GM23338 (cell line): ENCODE measurements around the gene SLFN12L. TPM values are rescaled to one million over a fixed set of nuclear protein-coding genes. Genes with fewer than 3 reads are reported as not detected.

ENCODE experiments used
- ATAC-seq: fragments of 200-7000 bp; cut with Tn5 transposase; 3 replicates; pipeline ENCODE4 v1.9.1; 2020
- DNase-seq: peaks from one replicate; pipeline ENCODE4 v3.0.0-alpha.2; 2015; ENCODE audit warnings: low spot score
- H2AFZ ChIP-seq: fragments of 200-600 bp; sonication (generic); 2 replicates; pipeline ENCODE4 v1.8.0; 2016; ENCODE audit warnings: antibody characterized with exemption, mild to moderate bottlenecking, moderate library complexity
- H3F3A ChIP-seq: fragments of 200-600 bp; sonication (generic); replicated peaks from 2 replicates; pipeline ENCODE4 v1.8.0; 2017; ENCODE audit warnings: antibody characterized with exemption, mixed run types, low read depth
- H3K27ac ChIP-seq: fragments of 200-600 bp; sonication (generic); 2 replicates; pipeline ENCODE4 v1.6.1; 2016; ENCODE audit warnings: low read depth
- H3K27me3 ChIP-seq: fragments of 200-600 bp; sonication (generic); 2 replicates; pipeline ENCODE4 v1.8.0; 2016; ENCODE audit warnings: mild to moderate bottlenecking, mixed run types, moderate library complexity; ENCODE audit not compliant: insufficient read depth
- H3K36me3 ChIP-seq: fragments of 200-600 bp; sonication (generic); 2 replicates; pipeline ENCODE4 v1.8.0; 2016; ENCODE audit warnings: mild to moderate bottlenecking; ENCODE audit not compliant: insufficient read depth
- H3K4me1 ChIP-seq: fragments of 200-600 bp; sonication (generic); 2 replicates; pipeline ENCODE4 v1.8.0; 2016; ENCODE audit warnings: mild to moderate bottlenecking, moderate library complexity; ENCODE audit not compliant: insufficient read depth
- H3K4me2 ChIP-seq: fragments of 200-600 bp; sonication (generic); 2 replicates; pipeline ENCODE4 v1.7.1; 2017; ENCODE audit warnings: mixed run types
- H3K4me3 ChIP-seq: fragments of 200-600 bp; sonication (generic); 2 replicates; pipeline ENCODE4 v1.6.1; 2016; ENCODE audit warnings: mixed run types
- H3K79me2 ChIP-seq: fragments of 200-600 bp; sonication (generic); replicated peaks from 2 replicates; pipeline ENCODE4 v1.8.0; 2017; ENCODE audit warnings: mild to moderate bottlenecking; ENCODE audit not compliant: insufficient read depth
- H3K9me2 ChIP-seq: fragments of 200-600 bp; sonication (generic); 2 replicates; pipeline ENCODE4 v1.8.0; 2017; ENCODE audit not compliant: insufficient read depth
- H4K20me1 ChIP-seq: fragments of 200-600 bp; sonication (generic); replicated peaks from 2 replicates; pipeline ENCODE4 v1.8.0; 2017; ENCODE audit warnings: mild to moderate bottlenecking; ENCODE audit not compliant: insufficient read depth
- H3K27ac Mint-ChIP-seq: 2 replicates; pipeline ENCODE4 v1.8.0; 2020; ENCODE audit warnings: inconsistent platforms, mild to moderate bottlenecking, moderate library complexity, mixed read lengths
- H3K27me3 Mint-ChIP-seq: 3 replicates; pipeline ENCODE4 v1.8.0; 2022; ENCODE audit warnings: low read depth, mild to moderate bottlenecking, moderate library complexity, mixed read lengths, inconsistent platforms; ENCODE audit not compliant: insufficient read depth, poor library complexity
- H3K36me3 Mint-ChIP-seq: 3 replicates; pipeline ENCODE4 v1.8.0; 2021; ENCODE audit warnings: low read depth, mild to moderate bottlenecking, inconsistent platforms, moderate library complexity, mixed read lengths
- H3K4me1 Mint-ChIP-seq: 3 replicates; pipeline ENCODE4 v1.8.0; 2020; ENCODE audit warnings: mild to moderate bottlenecking, inconsistent platforms, mixed read lengths
- H3K4me3 Mint-ChIP-seq: 3 replicates; pipeline ENCODE4 v1.8.0; 2021; ENCODE audit warnings: moderate library complexity, mild to moderate bottlenecking, inconsistent platforms, mixed read lengths
- H3K9me3 Mint-ChIP-seq: 3 replicates; pipeline ENCODE4 v1.8.0; 2020; ENCODE audit warnings: moderate library complexity, mild to moderate bottlenecking, inconsistent platforms, mixed read lengths
- CREB1 ChIP-seq: fragments of 250-450 bp; sonication (Bioruptor Pico); IDR thresholded peaks from 2 replicates; pipeline ENCODE4 v1.5.0; 2020; ENCODE audit warnings: low read depth, mild to moderate bottlenecking, moderate library complexity
- CTCF ChIP-seq, 2 experiments: fragments of 200-600 bp in 1 of 2; sonication (generic) in 1 of 2; conservative IDR thresholded peaks; 2 replicates each; pipeline versions ENCODE4 v1.5.1 to v1.6.1; 2016 to 2017; ENCODE audit warnings: antibody characterized with exemption in 2 of 2, low read depth in 2 of 2, mild to moderate bottlenecking in 2 of 2, moderate library complexity in 1 of 2
- JUNB ChIP-seq: IDR thresholded peaks from one replicate; pipeline ENCODE4 v1.6.1; 2016; ENCODE audit warnings: antibody characterized with exemption; ENCODE audit not compliant: unreplicated experiment
- POLR2AphosphoS5 ChIP-seq: IDR thresholded peaks from 2 replicates; pipeline ENCODE4 v1.6.1; 2016; ENCODE audit warnings: antibody characterized with exemption, low read depth
- ZNF114 ChIP-seq: fragments of 250-450 bp; sonication (Bioruptor Pico); IDR thresholded peaks from 2 replicates; pipeline ENCODE4 v1.5.0; 2020; ENCODE audit warnings: mild to moderate bottlenecking, moderate library complexity
- ZNF462 ChIP-seq: fragments of 250-450 bp; sonication (Bioruptor Pico); IDR thresholded peaks from 2 replicates; pipeline ENCODE4 v1.5.0; 2020; ENCODE audit warnings: mild to moderate bottlenecking, moderate library complexity
- polyA plus RNA-seq: library from polyadenylated mRNA; unstranded; fragments of >200 nt; fragmentation: Nextera tagmentation; extraction: Ambion mirVana; gene quantifications from 2 replicates; pipeline ENCODE4 v1.2.1, GENCODE V29; 2016
- total RNA-seq: library from RNA; depleted of rRNA; stranded (reverse); fragments of >200 nt; shearing (Covaris generic); gene quantifications from 2 replicates; pipeline ENCODE4 v1.2.3, GENCODE V29; 2014

Gene SLFN12L
- total and polyA plus RNA-seq, 2 experiments from 2014 or later: not detected

- ATAC-seq (peak; percentile 65), DNase-seq (peak; percentile 94)
- H3K4me3 Mint-ChIP-seq: peak within 1 kb of the TSS; percentile 79
- TF ChIP-seq POLR2AphosphoS5 (no peak), ZNF462 (CRISPR knock-in tag) (no peak), CREB1 (no peak), ZNF114 (CRISPR knock-in tag) (no peak), CTCF (conservative IDR thresholded peaks at IDR 0.05; ENCODE audit: low read depth in 2 of 2) (no peak), JUNB (peak; percentile 26)
- Histone ChIP-seq H4K20me1 (no peaks in the 10 kb centered on the region), H3K36me3 (no peaks in the 10 kb centered on the region), H3F3A (no peaks in the 10 kb centered on the region), H3K4me3 (peak within 1 kb of the TSS; percentile 48), H3K27me3 (peaks cover 84% of the 10 kb centered on the region), H3K9me2 (no peaks in the 10 kb centered on the region), H3K4me2 (peak within 1 kb of the TSS; percentile 76), H2AFZ (no peak within 1 kb of the TSS), H3K4me1 (peaks cover 32% of the 10 kb centered on the region), H3K27ac (peak within 1 kb of the TSS; percentile 81), H3K79me2 (no peaks in the 10 kb centered on the region; the same call in 1 of the 2 replicates)
- peaks cover 58% of the 10 kb centered on the region for H3K27me3 Mint-ChIP-seq
- H3K4me1 Mint-ChIP-seq: peaks cover 73% of the 10 kb centered on the region
- peak within 1 kb of the TSS; percentile 85 for H3K27ac Mint-ChIP-seq
- H3K36me3 Mint-ChIP-seq: no peaks in the 10 kb centered on the region
- H3K9me3 Mint-ChIP-seq: no peaks in the 10 kb centered on the region
Measured at GRCh38 chr17:35432176-35433074, 105.1 kb downstream of the SLFN12L start, which contains the start of gene SLFN12. Gene SLFN12 (minus strand): TSS chr17:35432500. CDS start chr17:35423028, 9,472 bp downstream.
